Body of pancreas (tissue), 4 donors: ENCODE measurements around the gene PRMT2.

Experiments
- CTCF ChIP-seq, 7 experiments: fragments of 450-650 bp in 4 of 7; fragments of 200-600 bp in 3 of 7; sonication (generic) in 3 of 7; IDR thresholded peaks; one replicate each; pipeline ENCODE4 v1.5.1; 2016 to 2019; ENCODE audit warnings: antibody characterized with exemption in 7 of 7
- POLR2A ChIP-seq, 3 donors: fragments of 450-650 bp; IDR thresholded peaks; one replicate each; pipeline ENCODE4 v1.6.1; 2016; ENCODE audit warnings: antibody characterized with exemption in 3 of 3, mild to moderate bottlenecking in 2 of 3

GRCh38 chr21:46635324-46636180, at the start of gene PRMT2:
- TF ChIP-seq POLR2A (IDR thresholded peaks at IDR 0.05) (peak; percentile 77 to 91 (median 89)), CTCF (IDR thresholded peaks at IDR 0.05) (peak in 1 of 7 experiments; percentile 10)
